SHP77 treated with DMSO at 0.1 percent for 48 hours (cell line): ENCODE data around the gene ZNF580.

Experiments used
- DNase-seq: peaks from one replicate; lab custom pipeline; 2025; lab: John Stamatoyannopoulos, UW

ZNF580 gene

GRCh38 chr19:55606471-55606787 lies 34.4 kb upstream of the ZNF580 start:
- DNase-seq, result no peak

GRCh38 chr19:55606817-55607216 lies 34.0 kb upstream of the ZNF580 start:
- DNase-seq, result no peak

GRCh38 chr19:55609326-55609725 lies 31.5 kb upstream of the ZNF580 start:
- DNase-seq, result no peak

GRCh38 chr19:55611300-55611982 lies 29.4 kb upstream of the ZNF580 start:
- no peak for DNase-seq

GRCh38 chr19:55611983-55612645 lies 28.7 kb upstream of the ZNF580 start:
- DNase-seq, result no peak

- no peak for DNase-seq
Measured at GRCh38 chr19:55613396-55613795, 27.4 kb upstream of the ZNF580 start.

- no peak for DNase-seq
Measured at GRCh38 chr19:55613930-55614710, 26.7 kb upstream of the ZNF580 start.

- no peak for DNase-seq
Measured at GRCh38 chr19:55614711-55615542, 25.9 kb upstream of the ZNF580 start.

GRCh38 chr19:55615543-55616394 lies 25.0 kb upstream of the ZNF580 start:
- no peak for DNase-seq

GRCh38 chr19:55616395-55616875 lies 24.4 kb upstream of the ZNF580 start:
- DNase-seq, result no peak

GRCh38 chr19:55617426-55617825 lies 23.4 kb upstream of the ZNF580 start:
- DNase-seq, result no peak

- no peak for DNase-seq
Measured at GRCh38 chr19:55618426-55618825, 22.4 kb upstream of the ZNF580 start.

GRCh38 chr19:55619286-55619685 lies 21.5 kb upstream of the ZNF580 start:
- no peak for DNase-seq

GRCh38 chr19:55620410-55621204 lies 20.2 kb upstream of the ZNF580 start:
- no peak for DNase-seq

GRCh38 chr19:55621205-55621672 lies 19.6 kb upstream of the ZNF580 start:
- DNase-seq, result no peak

- no peak for DNase-seq
Measured at GRCh38 chr19:55621673-55622231, 19.1 kb upstream of the ZNF580 start.

GRCh38 chr19:55622242-55622969 lies 18.4 kb upstream of the ZNF580 start:
- no peak for DNase-seq

- no peak for DNase-seq
Measured at GRCh38 chr19:55623130-55623529, 17.7 kb upstream of the ZNF580 start.

- no peak for DNase-seq
Measured at GRCh38 chr19:55623561-55623960, 17.2 kb upstream of the ZNF580 start.
